Measurements from ENCODE around the gene ACAT2. TPM values are rescaled to one million over a fixed set of nuclear protein-coding genes. Genes with fewer than 3 reads are reported as not detected.
"Not testable (repeated sequence)": the region's sequence is repeated elsewhere in the genome, so short reads cannot be mapped to it uniquely, and the experiment has no call there.

The ACAT2 gene
- polyA plus RNA-seq, 2 donors: 59.7 to 73.5 TPM

- not testable (repeated sequence) for H3K27me3 ChIP-seq (ENCODE audit: control insufficient read depth in 1 of 2, insufficient read depth in 2 of 2, low read length in 2 of 2); H3K27ac ChIP-seq (ENCODE audit: low read depth in 2 of 2, low read length in 1 of 2); H3K9me3 ChIP-seq (ENCODE audit: control insufficient read depth in 2 of 2, insufficient read depth in 1 of 2, low read depth in 1 of 2, low read length in 1 of 2); H3K4me3 ChIP-seq (ENCODE audit: low read depth in 1 of 2, low read length in 2 of 2); H3K4me1 ChIP-seq (ENCODE audit: control insufficient read depth in 2 of 2, insufficient read depth in 2 of 2, low read length in 1 of 2)
- H3K36me3 ChIP-seq (ENCODE audit: control insufficient read depth in 2 of 2, insufficient read depth in 2 of 2, low read length in 1 of 2): peaks cover 7 to 13% of the 10 kb centered on the region in 2 donors
- 74 to 79% methylated on average over 6 to 7 of the region's 7 CpGs for WGBS, 2 donors
Measured at GRCh38 chr6:159748127-159748526, 13.7 kb upstream of the ACAT2 start.

GRCh38 chr6:159751448-159751847, 10.4 kb upstream of the ACAT2 start:
- Histone ChIP-seq H3K4me1 (ENCODE audit: control insufficient read depth in 2 of 2, insufficient read depth in 2 of 2, low read length in 1 of 2) (no peaks in the 10 kb centered on the region), H3K27ac (ENCODE audit: low read depth in 2 of 2, low read length in 1 of 2) (no peak overlapping the region), H3K36me3 (ENCODE audit: control insufficient read depth in 2 of 2, insufficient read depth in 2 of 2, low read length in 1 of 2) (peaks cover 11 to 14% of the 10 kb centered on the region in 2 donors), H3K9me3 (ENCODE audit: control insufficient read depth in 2 of 2, insufficient read depth in 1 of 2, low read depth in 1 of 2, low read length in 1 of 2) (no peaks in the 10 kb centered on the region), H3K4me3 (ENCODE audit: low read depth in 1 of 2, low read length in 2 of 2) (no peak overlapping the region), H3K27me3 (ENCODE audit: control insufficient read depth in 1 of 2, insufficient read depth in 2 of 2, low read length in 2 of 2) (no peaks in the 10 kb centered on the region)
- 80 to 89% methylated on average over 3 of the region's 3 CpGs for WGBS, 2 donors

GRCh38 chr6:159753081-159753872, 8.6 kb upstream of the ACAT2 start:
- Histone ChIP-seq H3K4me3 (ENCODE audit: low read depth in 1 of 2, low read length in 2 of 2) (no peak overlapping the region), H3K27ac (ENCODE audit: low read depth in 2 of 2, low read length in 1 of 2) (no peak overlapping the region), H3K9me3 (ENCODE audit: control insufficient read depth in 2 of 2, insufficient read depth in 1 of 2, low read depth in 1 of 2, low read length in 1 of 2) (no peaks in the 10 kb centered on the region), H3K4me1 (ENCODE audit: control insufficient read depth in 2 of 2, insufficient read depth in 2 of 2, low read length in 1 of 2) (no peaks in the 10 kb centered on the region), H3K27me3 (ENCODE audit: control insufficient read depth in 1 of 2, insufficient read depth in 2 of 2, low read length in 2 of 2) (no peaks in the 10 kb centered on the region), H3K36me3 (ENCODE audit: control insufficient read depth in 2 of 2, insufficient read depth in 2 of 2, low read length in 1 of 2) (peaks cover 11 to 14% of the 10 kb centered on the region in 2 donors)
- WGBS, 2 donors: 83 to 87% methylated on average over 6 of the region's 6 CpGs

GRCh38 chr6:159754401-159754800, 7.4 kb upstream of the ACAT2 start:
- no peaks in the 10 kb centered on the region for H3K27me3 ChIP-seq (ENCODE audit: control insufficient read depth in 1 of 2, insufficient read depth in 2 of 2, low read length in 2 of 2)
- no peaks in the 10 kb centered on the region for H3K4me1 ChIP-seq (ENCODE audit: control insufficient read depth in 2 of 2, insufficient read depth in 2 of 2, low read length in 1 of 2)
- H3K36me3 ChIP-seq (ENCODE audit: control insufficient read depth in 2 of 2, insufficient read depth in 2 of 2, low read length in 1 of 2): peaks cover 11 to 20% of the 10 kb centered on the region in 2 donors
- H3K4me3 ChIP-seq (ENCODE audit: low read depth in 1 of 2, low read length in 2 of 2): no peak overlapping the region
- no peaks in the 10 kb centered on the region for H3K9me3 ChIP-seq (ENCODE audit: control insufficient read depth in 2 of 2, insufficient read depth in 1 of 2, low read depth in 1 of 2, low read length in 1 of 2)
- no peak overlapping the region for H3K27ac ChIP-seq (ENCODE audit: low read depth in 2 of 2, low read length in 1 of 2)
- WGBS, 2 donors: 78 to 79% methylated on average over 2 of the region's 2 CpGs

- 75% methylated on average over 15 of the region's 15 CpGs for WGBS, 2 donors
- Histone ChIP-seq H3K27me3 (ENCODE audit: control insufficient read depth in 1 of 2, insufficient read depth in 2 of 2, low read length in 2 of 2) (no peaks in the 10 kb centered on the region), H3K36me3 (ENCODE audit: control insufficient read depth in 2 of 2, insufficient read depth in 2 of 2, low read length in 1 of 2) (peaks cover 11 to 20% of the 10 kb centered on the region in 2 donors), H3K27ac (ENCODE audit: low read depth in 2 of 2, low read length in 1 of 2) (peak overlapping the region in 1 of 2 donors; percentile 15), H3K4me1 (ENCODE audit: control insufficient read depth in 2 of 2, insufficient read depth in 2 of 2, low read length in 1 of 2) (no peaks in the 10 kb centered on the region), H3K9me3 (ENCODE audit: control insufficient read depth in 2 of 2, insufficient read depth in 1 of 2, low read depth in 1 of 2, low read length in 1 of 2) (no peaks in the 10 kb centered on the region), H3K4me3 (ENCODE audit: low read depth in 1 of 2, low read length in 2 of 2) (no peak overlapping the region)
Measured at GRCh38 chr6:159754959-159755914, 6.6 kb upstream of the ACAT2 start.

- Histone ChIP-seq H3K4me1 (ENCODE audit: control insufficient read depth in 2 of 2, insufficient read depth in 2 of 2, low read length in 1 of 2) (no peaks in the 10 kb centered on the region), H3K27me3 (ENCODE audit: control insufficient read depth in 1 of 2, insufficient read depth in 2 of 2, low read length in 2 of 2) (no peaks in the 10 kb centered on the region), H3K4me3 (ENCODE audit: low read depth in 1 of 2, low read length in 2 of 2) (no peak overlapping the region), H3K27ac (ENCODE audit: low read depth in 2 of 2, low read length in 1 of 2) (no peak overlapping the region), H3K9me3 (ENCODE audit: control insufficient read depth in 2 of 2, insufficient read depth in 1 of 2, low read depth in 1 of 2, low read length in 1 of 2) (no peaks in the 10 kb centered on the region), H3K36me3 (ENCODE audit: control insufficient read depth in 2 of 2, insufficient read depth in 2 of 2, low read length in 1 of 2) (peaks cover 11 to 20% of the 10 kb centered on the region in 2 donors)
- WGBS, 2 donors: 90 to 91% methylated on average over 4 of the region's 4 CpGs
Measured at GRCh38 chr6:159756508-159756907, 5.3 kb upstream of the ACAT2 start.

- Histone ChIP-seq H3K9me3 (ENCODE audit: control insufficient read depth in 2 of 2, insufficient read depth in 1 of 2, low read depth in 1 of 2, low read length in 1 of 2) (no peaks in the 10 kb centered on the region), H3K4me3 (ENCODE audit: low read depth in 1 of 2, low read length in 2 of 2) (no peak overlapping the region), H3K36me3 (ENCODE audit: control insufficient read depth in 2 of 2, insufficient read depth in 2 of 2, low read length in 1 of 2) (peaks cover 8 to 23% of the 10 kb centered on the region in 2 donors), H3K27ac (ENCODE audit: low read depth in 2 of 2, low read length in 1 of 2) (no peak overlapping the region), H3K4me1 (ENCODE audit: control insufficient read depth in 2 of 2, insufficient read depth in 2 of 2, low read length in 1 of 2) (peaks cover 3 to 7% of the 10 kb centered on the region in 2 donors), H3K27me3 (ENCODE audit: control insufficient read depth in 1 of 2, insufficient read depth in 2 of 2, low read length in 2 of 2) (no peaks in the 10 kb centered on the region)
- 95% methylated on average over 7 of the region's 7 CpGs for WGBS, 2 donors
Measured at GRCh38 chr6:159758031-159759001, 3.5 kb upstream of the ACAT2 start.

GRCh38 chr6:159759645-159760044, 2.2 kb upstream of the ACAT2 start:
- 50% methylated on average over 1 of the region's 2 CpGs; no CpG with 5 or more reads in 1 of the 2 donors for WGBS, 2 donors
- peaks cover 6 to 21% of the 10 kb centered on the region in 2 donors for H3K36me3 ChIP-seq (ENCODE audit: control insufficient read depth in 2 of 2, insufficient read depth in 2 of 2, low read length in 1 of 2)
- H3K27ac ChIP-seq (ENCODE audit: low read depth in 2 of 2, low read length in 1 of 2): no peak overlapping the region
- no peaks in the 10 kb centered on the region for H3K27me3 ChIP-seq (ENCODE audit: control insufficient read depth in 1 of 2, insufficient read depth in 2 of 2, low read length in 2 of 2)
- no peak overlapping the region for H3K4me3 ChIP-seq (ENCODE audit: low read depth in 1 of 2, low read length in 2 of 2)
- H3K9me3 ChIP-seq (ENCODE audit: control insufficient read depth in 2 of 2, insufficient read depth in 1 of 2, low read depth in 1 of 2, low read length in 1 of 2): no peaks in the 10 kb centered on the region
- peaks cover 3 to 7% of the 10 kb centered on the region in 2 donors for H3K4me1 ChIP-seq (ENCODE audit: control insufficient read depth in 2 of 2, insufficient read depth in 2 of 2, low read length in 1 of 2)

Measured in esophagus (tissue), 2 donors.